Activated T-cell treated with anti-CD3 and anti-CD28 coated beads, Interleukin-2, amount 50 U/mL, for 4 hours (primary cell): Measurements from ENCODE around the gene FOXK2. TPM values are rescaled to one million over a fixed set of nuclear protein-coding genes. Genes with fewer than 3 reads are reported as not detected.
"Not testable (repeated sequence)": the region's sequence is repeated elsewhere in the genome, so short reads cannot be mapped to it uniquely, and the experiment has no call there.

Experiments used
- ATAC-seq, 2 donors: fragments of 200-7000 bp; cut with Tn5 transposase; one replicate each; pipeline ENCODE4 v1.10.0; 2021
- DNase-seq: peaks from one replicate; pipeline ENCODE4 v3.0.0-alpha.2; 2020
- H3K27me3 Mint-ChIP-seq: one replicate; pipeline ENCODE4 v1.8.0; 2021; ENCODE audit warnings: low read depth, mixed read lengths
- H3K36me3 Mint-ChIP-seq: one replicate; pipeline ENCODE4 v1.8.0; 2022; ENCODE audit warnings: mixed read lengths; ENCODE audit not compliant: insufficient read depth
- H3K4me1 Mint-ChIP-seq: one replicate; pipeline ENCODE4 v1.8.0; 2021; ENCODE audit warnings: low read depth, mixed read lengths
- H3K4me3 Mint-ChIP-seq: one replicate; pipeline ENCODE4 v1.8.0; 2021; ENCODE audit warnings: mild to moderate bottlenecking, moderate library complexity, mixed read lengths
- H3K9me3 Mint-ChIP-seq: one replicate; pipeline ENCODE4 v1.8.0; 2021; ENCODE audit warnings: mixed read lengths
- total RNA-seq, 3 donors: library from RNA; stranded (reverse); gene quantifications; one replicate each; pipeline ENCODE4 v1.2.1, GENCODE V29; 2021

The FOXK2 gene
- total RNA-seq, 3 donors from 2014 or later, result 73.6 to 78.5 (median 75.9) TPM

- Mint-ChIP-seq H3K36me3 (no peaks in the 10 kb centered on the region), H3K27me3 (no peaks in the 10 kb centered on the region), H3K4me1 (peaks cover 58% of the 10 kb centered on the region), H3K9me3 (no peaks in the 10 kb centered on the region), H3K4me3 (peak overlapping the region; percentile 5)
- ATAC-seq (no peak), DNase-seq (no peak)
These were observed 17.1 kb downstream of the FOXK2 start for GRCh38 chr17:82536512-82537201.

GRCh38 chr17:82537228-82537627, 17.7 kb downstream of the FOXK2 start:
- not testable (repeated sequence) for H3K4me3 Mint-ChIP-seq, DNase-seq, ATAC-seq, H3K27me3 Mint-ChIP-seq, H3K36me3 Mint-ChIP-seq, H3K9me3 Mint-ChIP-seq
- H3K4me1 Mint-ChIP-seq, result peaks cover 58% of the 10 kb centered on the region

GRCh38 chr17:82539076-82539475, 19.5 kb downstream of the FOXK2 start:
- H3K4me1 Mint-ChIP-seq, result peaks cover 60% of the 10 kb centered on the region

GRCh38 chr17:82542439-82542838, 22.9 kb downstream of the FOXK2 start:
- DNase-seq (no peak), ATAC-seq (no peak)
- no peak overlapping the region for H3K4me3 Mint-ChIP-seq
- H3K36me3 Mint-ChIP-seq, result no peaks in the 10 kb centered on the region
- H3K9me3 Mint-ChIP-seq, result no peaks in the 10 kb centered on the region
- H3K4me1 Mint-ChIP-seq, result peaks cover 46% of the 10 kb centered on the region
- no peaks in the 10 kb centered on the region for H3K27me3 Mint-ChIP-seq

More at GRCh38 chr17:82539076-82539475, 19.5 kb downstream of the FOXK2 start:
- H3K4me3 Mint-ChIP-seq, DNase-seq, H3K9me3 Mint-ChIP-seq, H3K36me3 Mint-ChIP-seq, H3K27me3 Mint-ChIP-seq, ATAC-seq: not testable (repeated sequence)

GRCh38 chr17:82544431-82545070, 25.0 kb downstream of the FOXK2 start:
- DNase-seq (no peak), ATAC-seq (no peak)
- Mint-ChIP-seq H3K27me3 (no peaks in the 10 kb centered on the region), H3K4me1 (peaks cover 51% of the 10 kb centered on the region), H3K9me3 (no peaks in the 10 kb centered on the region), H3K4me3 (no peak overlapping the region), H3K36me3 (peaks cover 2% of the 10 kb centered on the region)

- DNase-seq (no peak), ATAC-seq (no peak)
- peaks cover 2% of the 10 kb centered on the region for H3K36me3 Mint-ChIP-seq
- no peaks in the 10 kb centered on the region for H3K27me3 Mint-ChIP-seq
- H3K4me1 Mint-ChIP-seq, result peaks cover 53% of the 10 kb centered on the region
- no peaks in the 10 kb centered on the region for H3K9me3 Mint-ChIP-seq
- no peak overlapping the region for H3K4me3 Mint-ChIP-seq
These were observed 25.5 kb downstream of the FOXK2 start for GRCh38 chr17:82545071-82545462.

GRCh38 chr17:82547981-82548380, 28.4 kb downstream of the FOXK2 start:
- no peak for DNase-seq
- H3K27me3 Mint-ChIP-seq, result no peaks in the 10 kb centered on the region
- H3K4me3 Mint-ChIP-seq, result no peak overlapping the region
- H3K36me3 Mint-ChIP-seq, result peaks cover 2% of the 10 kb centered on the region
- H3K4me1 Mint-ChIP-seq, result peaks cover 52% of the 10 kb centered on the region
- H3K9me3 Mint-ChIP-seq, result no peaks in the 10 kb centered on the region
- no peak for ATAC-seq

GRCh38 chr17:82548681-82549303, 29.3 kb downstream of the FOXK2 start:
- Mint-ChIP-seq H3K36me3 (peaks cover 2% of the 10 kb centered on the region), H3K4me3 (no peak overlapping the region), H3K27me3 (no peaks in the 10 kb centered on the region), H3K4me1 (peaks cover 47% of the 10 kb centered on the region), H3K9me3 (no peaks in the 10 kb centered on the region)
- ATAC-seq, result no peak
- DNase-seq, result peak; percentile 12

GRCh38 chr17:82551779-82552457, 32.4 kb downstream of the FOXK2 start:
- ATAC-seq (peak; percentile 99 to 100), DNase-seq (peak; percentile 68)
- no peaks in the 10 kb centered on the region for H3K27me3 Mint-ChIP-seq
- H3K4me3 Mint-ChIP-seq, result no peak overlapping the region
- peaks cover 40% of the 10 kb centered on the region for H3K4me1 Mint-ChIP-seq
- H3K9me3 Mint-ChIP-seq, result no peaks in the 10 kb centered on the region
- peaks cover 2% of the 10 kb centered on the region for H3K36me3 Mint-ChIP-seq

- DNase-seq (no peak), ATAC-seq (no peak)
- Mint-ChIP-seq H3K27me3 (no peaks in the 10 kb centered on the region), H3K4me1 (peaks cover 39% of the 10 kb centered on the region), H3K36me3 (peaks cover 2% of the 10 kb centered on the region), H3K9me3 (no peaks in the 10 kb centered on the region), H3K4me3 (no peak overlapping the region)
These were observed 33.0 kb downstream of the FOXK2 start for GRCh38 chr17:82552580-82552979.

GRCh38 chr17:82553210-82553930, 33.8 kb downstream of the FOXK2 start:
- ATAC-seq (no peak), DNase-seq (no peak)
- Mint-ChIP-seq H3K4me1 (peaks cover 36% of the 10 kb centered on the region), H3K9me3 (no peaks in the 10 kb centered on the region), H3K27me3 (no peaks in the 10 kb centered on the region), H3K4me3 (no peak overlapping the region), H3K36me3 (no peaks in the 10 kb centered on the region)

GRCh38 chr17:82557510-82557909, 38.0 kb downstream of the FOXK2 start:
- not testable (repeated sequence) for H3K27me3 Mint-ChIP-seq, DNase-seq, H3K9me3 Mint-ChIP-seq, ATAC-seq, H3K36me3 Mint-ChIP-seq, H3K4me3 Mint-ChIP-seq
- peaks cover 28% of the 10 kb centered on the region for H3K4me1 Mint-ChIP-seq

- H3K27me3 Mint-ChIP-seq, result no peaks in the 10 kb centered on the region
- no peak for ATAC-seq
- H3K9me3 Mint-ChIP-seq, result no peaks in the 10 kb centered on the region
- H3K4me3 Mint-ChIP-seq, result no peak overlapping the region
- peaks cover 26% of the 10 kb centered on the region for H3K4me1 Mint-ChIP-seq
- H3K36me3 Mint-ChIP-seq, result no peaks in the 10 kb centered on the region
- DNase-seq, result no peak
These were observed 40.2 kb downstream of the FOXK2 start for GRCh38 chr17:82559566-82560251.
